SH-SY5Y (cell line): ENCODE measurements around the gene PPAN.

Experiments used
- GATA2 ChIP-seq: IDR thresholded peaks from 2 replicates; pipeline ENCODE4 v1.6.1; 2011; ENCODE audit warnings: mild to moderate bottlenecking, low read depth, low read length
- GATA3 ChIP-seq: IDR thresholded peaks from 2 replicates; pipeline ENCODE4 v1.6.1; 2011; ENCODE audit warnings: low read depth, mild to moderate bottlenecking, low read length, moderate library complexity

GRCh38 chr19:10074153-10074552 lies 32.0 kb upstream of the PPAN start:
- TF ChIP-seq GATA2 (no peak), GATA3 (no peak)
